Gastrocnemius medialis (tissue), 4 donors: ENCODE results near the gene CLSTN1. TPM values are rescaled to one million over a fixed set of nuclear protein-coding genes. Genes with fewer than 3 reads are reported as not detected.
"Not testable (repeated sequence)": the region's sequence is repeated elsewhere in the genome, so short reads cannot be mapped to it uniquely, and the experiment has no call there.

ENCODE experiments used
- ATAC-seq, 2 donors: fragments of 150-250 bp; one replicate each; pipeline ENCODE4 v1.9.1; 2016
- DNase-seq, 2 donors: peaks; one replicate each; pipeline ENCODE4 v3.0.0-alpha.2; 2019
- H3K27ac ChIP-seq, 4 donors: fragments of 200-600 bp; sonication (generic); 1 replicate in 1 of 4; 2 replicates in 3 of 4; pipeline ENCODE4 v1.5.1; 2016 to 2018; ENCODE audit warnings: mild to moderate bottlenecking in 2 of 4, moderate library complexity in 1 of 4
- H3K27me3 ChIP-seq, 3 donors: fragments of 200-600 bp; sonication (generic) in 2 of 3; 1 replicate in 1 of 3; 2 replicates in 2 of 3; pipeline versions ENCODE4 v1.5.1 to v1.6.0; 2016 to 2019; ENCODE audit warnings: mild to moderate bottlenecking in 1 of 3, moderate library complexity in 1 of 3
- H3K36me3 ChIP-seq, 2 donors: fragments of 200-600 bp; sonication (generic) in 1 of 2; one replicate each; pipeline ENCODE4 v1.5.1; 2017 to 2018
- H3K4me1 ChIP-seq, 2 donors: fragments of 200-600 bp; sonication (generic) in 1 of 2; one replicate each; pipeline ENCODE4 v1.5.1; 2016 to 2017; ENCODE audit warnings: mild to moderate bottlenecking in 2 of 2
- H3K4me3 ChIP-seq, 4 donors: fragments of 200-600 bp; sonication (generic) in 3 of 4; 1 replicate in 1 of 4; 2 replicates in 3 of 4; pipeline ENCODE4 v1.5.1; 2016 to 2019; ENCODE audit warnings: mild to moderate bottlenecking in 2 of 4
- H3K9me3 ChIP-seq, 3 donors: fragments of 200-600 bp; sonication (generic) in 2 of 3; 1 replicate in 1 of 3; 2 replicates in 2 of 3; pipeline ENCODE4 v1.5.1; 2016 to 2019
- CTCF ChIP-seq, 5 experiments: fragments of 450-650 bp in 3 of 5; fragments of 200-600 bp in 2 of 5; sonication (generic) in 2 of 5; IDR thresholded peaks in 4 of 5; conservative IDR thresholded peaks in 1 of 5; 1 replicate in 4 of 5; 2 replicates in 1 of 5; pipeline ENCODE4 v1.5.1; 2016 to 2019; ENCODE audit warnings: antibody characterized with exemption in 5 of 5, mild to moderate bottlenecking in 3 of 5, moderate library complexity in 3 of 5
- POLR2A ChIP-seq, 2 donors: fragments of 450-650 bp; IDR thresholded peaks; one replicate each; pipeline ENCODE4 v1.6.1; 2017; ENCODE audit warnings: antibody characterized with exemption in 2 of 2, mild to moderate bottlenecking in 2 of 2, moderate library complexity in 2 of 2
- in situ Hi-C, 4 donors: fragments of 200-750 bp; cut with MboI; loops; one replicate each; pipeline versions ENCODE4 v1.15.0 to v1.8.0; 2017; ENCODE audit warnings: low sequenced_read_pairs in 4 of 4
- intact Hi-C: fragments of 100-400 bp; cut with DNase I; formaldehyde crosslinking; loops from one replicate; pipeline ENCODE4 v1.15.1; 2023; ENCODE audit warnings: low total_unique reads
- total RNA-seq, 4 donors: library from RNA; depleted of rRNA; stranded (reverse); fragments of >200 nt; gene quantifications; one replicate each; pipeline versions ENCODE4 v1.1.0 to v1.2.3, GENCODE V29; 2016

Gene CLSTN1
- total RNA-seq, 4 donors from 2014 or later: 8.5 to 25.7 (median 22.0) TPM

- Histone ChIP-seq H3K36me3 (peaks cover 0 to 10% of the 10 kb centered on the region in 2 donors), H3K9me3 (no peaks in the 10 kb centered on the region), H3K4me3 (no peak overlapping the region), H3K27me3 (no peaks in the 10 kb centered on the region), H3K27ac (no peak overlapping the region), H3K4me1 (peaks cover 6 to 8% of the 10 kb centered on the region in 2 donors)
- ATAC-seq (no peak), DNase-seq (no peak)
- in situ Hi-C loops (no loop called here), intact Hi-C loops (no loop called here)
- no peak for TF ChIP-seq POLR2A (IDR thresholded peaks at IDR 0.05)
- no peak for TF ChIP-seq CTCF (IDR thresholded peaks at IDR 0.05 in 4 of 5, conservative IDR thresholded peaks at IDR 0.05 in 1 of 5)
Observed at GRCh38 chr1:9755441-9755995, 68.2 kb downstream of the CLSTN1 start.

- no peak for TF ChIP-seq CTCF (IDR thresholded peaks at IDR 0.05 in 4 of 5, conservative IDR thresholded peaks at IDR 0.05 in 1 of 5)
- TF ChIP-seq POLR2A (IDR thresholded peaks at IDR 0.05): no peak
- DNase-seq (peak in 1 of 2 donors; percentile 18), ATAC-seq (peak; percentile 30 to 60)
- H3K9me3 ChIP-seq: no peaks in the 10 kb centered on the region
- H3K27me3 ChIP-seq: no peaks in the 10 kb centered on the region
- peak overlapping the region in 1 of 4 donors; percentile 12 for H3K27ac ChIP-seq
- H3K4me1 ChIP-seq: peaks cover 0 to 3% of the 10 kb centered on the region in 2 donors
- peaks cover 0 to 27% of the 10 kb centered on the region in 2 donors for H3K36me3 ChIP-seq
- in situ Hi-C loops: no loop called here
- intact Hi-C loops: no loop called here
- H3K4me3 ChIP-seq: no peak overlapping the region
Observed at GRCh38 chr1:9753121-9753531, 70.6 kb downstream of the CLSTN1 start.

GRCh38 chr1:9751971-9752370 is 71.8 kb downstream of the CLSTN1 start:
- Histone ChIP-seq H3K27me3 (no peaks in the 10 kb centered on the region), H3K9me3 (no peaks in the 10 kb centered on the region), H3K4me1 (peaks cover 0 to 3% of the 10 kb centered on the region in 2 donors), H3K4me3 (no peak overlapping the region), H3K27ac (no peak overlapping the region), H3K36me3 (peaks cover 0 to 27% of the 10 kb centered on the region in 2 donors)
- in situ Hi-C loops (no loop called here), intact Hi-C loops (no loop called here)
- TF ChIP-seq POLR2A (IDR thresholded peaks at IDR 0.05) (no peak), CTCF (IDR thresholded peaks at IDR 0.05 in 4 of 5, conservative IDR thresholded peaks at IDR 0.05 in 1 of 5) (no peak)
- DNase-seq (no peak), ATAC-seq (no peak)

- peaks cover 0 to 32% of the 10 kb centered on the region in 2 donors for H3K36me3 ChIP-seq
Observed at GRCh38 chr1:9749361-9749760, 74.4 kb downstream of the CLSTN1 start.

GRCh38 chr1:9748391-9748790 is 75.4 kb downstream of the CLSTN1 start:
- H3K9me3 ChIP-seq, H3K27ac ChIP-seq, H3K4me1 ChIP-seq, H3K27me3 ChIP-seq, DNase-seq, in situ Hi-C loops, intact Hi-C loops, ATAC-seq, H3K4me3 ChIP-seq: not testable (repeated sequence)
- H3K36me3 ChIP-seq: peaks cover 0 to 42% of the 10 kb centered on the region in 2 donors

More at GRCh38 chr1:9749361-9749760, 74.4 kb downstream of the CLSTN1 start:
- DNase-seq (no peak), ATAC-seq (no peak)
- H3K27ac ChIP-seq: no peak overlapping the region
- intact Hi-C loops (no loop called here), in situ Hi-C loops (no loop called here)
- H3K4me3 ChIP-seq: no peak overlapping the region
- TF ChIP-seq CTCF (IDR thresholded peaks at IDR 0.05 in 4 of 5, conservative IDR thresholded peaks at IDR 0.05 in 1 of 5) (no peak), POLR2A (IDR thresholded peaks at IDR 0.05) (no peak)
- H3K4me1 ChIP-seq: no peaks in the 10 kb centered on the region
- H3K27me3 ChIP-seq: no peaks in the 10 kb centered on the region
- no peaks in the 10 kb centered on the region for H3K9me3 ChIP-seq
